LNCaP clone FGC (cell line): ENCODE results near the gene AVEN.

Experiments
- DNase-seq: peaks from one replicate; pipeline ENCODE4 v3.0.0-alpha.2; 2011; ENCODE audit warnings: low read depth
- H3K4me3 ChIP-seq: 2 replicates; pipeline ENCODE4 v1.5.1; 2011; ENCODE audit warnings: mild to moderate bottlenecking, low read depth, low read length, control low read depth
- CTCF ChIP-seq: IDR thresholded peaks from 2 replicates; pipeline ENCODE4 v1.5.1; 2012; ENCODE audit warnings: mild to moderate bottlenecking; ENCODE audit not compliant: control insufficient read depth, insufficient read depth; ENCODE audit errors: extremely low read depth

Gene AVEN

GRCh38 chr15:33848011-33848410, 191.0 kb downstream of the AVEN start:
- no peak for TF ChIP-seq CTCF
- no peak for DNase-seq
- H3K4me3 ChIP-seq = no peak overlapping the region

GRCh38 chr15:33846862-33847261, 192.1 kb downstream of the AVEN start:
- DNase-seq = no peak
- TF ChIP-seq CTCF = no peak
- H3K4me3 ChIP-seq = no peak overlapping the region

- no peak overlapping the region for H3K4me3 ChIP-seq
- no peak for TF ChIP-seq CTCF
- no peak for DNase-seq
Measured at GRCh38 chr15:33846142-33846541, 192.9 kb downstream of the AVEN start.

- TF ChIP-seq CTCF = no peak
- no peak for DNase-seq
- no peak overlapping the region for H3K4me3 ChIP-seq
Measured at GRCh38 chr15:33844597-33844996, 194.4 kb downstream of the AVEN start.

GRCh38 chr15:33844186-33844585, 194.8 kb downstream of the AVEN start:
- TF ChIP-seq CTCF = no peak
- no peak overlapping the region for H3K4me3 ChIP-seq
- no peak for DNase-seq

- no peak overlapping the region for H3K4me3 ChIP-seq
- no peak for TF ChIP-seq CTCF
- no peak for DNase-seq
Measured at GRCh38 chr15:33840615-33841014, 198.4 kb downstream of the AVEN start.

- DNase-seq = no peak
- TF ChIP-seq CTCF = no peak
- H3K4me3 ChIP-seq = no peak overlapping the region
Measured at GRCh38 chr15:33839540-33839939, 199.5 kb downstream of the AVEN start.
